HG02571 (cell line): ENCODE data around the gene HNRNPK.
"Not testable (repeated sequence)": the region's sequence is repeated elsewhere in the genome, so short reads cannot be mapped to it uniquely, and the experiment has no call there.

ENCODE experiments used
- ATAC-seq: cut with Tn5 transposase; IDR thresholded peaks from one replicate; pipeline ENCODE4 v1.9.1; 2021; ENCODE audit warnings: mild to moderate bottlenecking, moderate library complexity; ENCODE audit not compliant: unreplicated experiment

Gene HNRNPK

DNA sequence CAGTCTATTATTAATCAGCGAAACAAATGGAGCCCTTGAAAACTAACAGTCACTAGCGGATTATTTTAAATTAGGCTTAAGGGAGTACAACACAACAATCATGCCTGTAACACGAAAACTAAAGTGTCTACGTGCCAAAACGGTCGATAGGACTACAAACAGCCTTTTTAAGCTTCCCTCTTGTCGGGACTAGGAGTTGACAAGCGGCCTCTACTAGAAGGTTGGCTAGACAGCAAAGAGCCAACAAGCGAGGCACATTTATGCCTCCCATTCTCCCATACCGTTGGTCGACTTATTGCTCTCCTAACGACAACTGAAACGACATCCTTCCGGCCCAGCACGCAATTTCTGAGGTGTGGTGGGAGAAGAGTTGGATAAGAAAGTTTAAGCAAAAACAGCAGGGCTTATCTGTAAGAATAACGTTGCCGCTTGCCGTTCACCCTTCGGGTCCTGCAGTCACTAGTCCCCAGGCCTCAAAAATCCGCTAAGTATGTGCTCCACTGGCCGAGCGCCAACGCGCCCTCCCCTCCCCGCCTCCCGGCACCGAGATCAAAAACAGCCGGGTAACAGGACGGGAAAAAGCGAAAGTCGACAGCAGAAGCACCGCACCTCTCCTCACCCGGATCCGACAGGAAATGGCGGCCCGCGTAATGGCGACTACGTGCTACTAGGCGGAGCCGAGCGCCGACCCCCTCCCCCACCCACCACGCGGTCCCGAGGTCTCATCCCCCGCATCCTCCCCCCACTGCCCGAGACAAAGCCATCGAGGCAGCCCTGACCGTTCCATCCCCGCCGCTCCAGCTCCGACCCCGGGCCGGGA, 813 bp downstream of the HNRNPK start:
- ATAC-seq = no peak

DNA sequence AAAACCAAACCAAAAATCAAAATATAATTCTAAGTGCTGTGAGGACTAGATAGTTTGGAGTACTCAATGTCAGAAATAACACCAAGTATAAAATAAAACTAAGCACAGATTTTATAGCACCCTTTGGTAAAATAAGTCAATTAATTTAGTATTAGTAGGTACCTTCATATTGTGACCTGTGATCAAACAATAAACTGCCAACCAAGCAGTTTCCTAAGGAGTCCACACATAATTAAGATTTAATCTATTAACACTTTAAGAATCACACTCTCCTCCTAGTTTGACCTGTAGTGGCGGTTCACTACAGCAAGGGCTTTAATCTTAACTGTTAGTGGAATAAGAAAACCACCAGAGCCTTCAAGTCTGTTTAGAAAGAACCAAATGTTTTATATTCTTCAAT, 2.8 kb downstream of the HNRNPK start:
- no peak for ATAC-seq

- no peak for ATAC-seq
Observed at GRCh38 chr9:83976372-83976771, 3.6 kb downstream of the HNRNPK start.

DNA sequence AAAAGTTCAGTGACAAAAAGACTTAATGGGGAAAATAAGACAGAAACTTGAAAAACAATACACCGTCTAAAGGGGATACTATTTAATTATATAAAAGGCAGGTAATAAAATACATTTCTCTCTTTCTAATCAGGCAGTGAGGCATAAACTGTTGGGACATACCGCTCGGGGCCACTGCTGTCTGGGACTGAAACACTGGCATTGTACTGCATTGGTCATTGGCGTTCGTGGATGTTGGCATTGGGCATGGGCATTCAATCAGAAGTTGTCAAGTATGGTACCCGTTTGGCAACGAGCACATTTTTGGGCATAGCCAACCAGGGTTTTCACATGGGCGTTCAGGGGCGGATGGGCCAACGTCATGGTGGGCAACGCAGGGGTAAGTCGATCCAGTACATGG, 4.7 kb downstream of the HNRNPK start:
- no peak for ATAC-seq

GRCh38 chr9:83972286-83972685, 7.7 kb downstream of the HNRNPK start:
- ATAC-seq = no peak

GRCh38 chr9:83971485-83971884, 8.5 kb downstream of the HNRNPK start:
- ATAC-seq = no peak

DNA sequence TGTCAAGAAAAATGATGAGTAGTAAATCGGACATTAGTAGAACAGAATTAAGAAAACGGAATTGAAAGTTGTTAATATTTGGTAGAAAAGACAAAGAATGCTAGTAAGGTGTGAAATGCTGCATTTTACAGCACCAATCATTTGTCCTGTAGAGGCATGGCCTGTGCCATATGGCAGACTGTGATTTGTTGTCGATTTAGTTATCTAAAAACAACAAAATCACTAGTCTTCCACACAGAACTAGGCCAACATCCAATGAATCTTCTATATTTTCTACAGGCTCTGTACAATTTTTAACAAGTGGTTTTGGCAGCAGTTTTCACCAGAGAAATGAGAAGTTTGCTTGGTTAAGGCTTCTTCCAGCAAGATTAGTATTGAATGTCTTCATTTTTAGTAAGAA, 10.4 kb downstream of the HNRNPK start:
- no peak for ATAC-seq

DNA sequence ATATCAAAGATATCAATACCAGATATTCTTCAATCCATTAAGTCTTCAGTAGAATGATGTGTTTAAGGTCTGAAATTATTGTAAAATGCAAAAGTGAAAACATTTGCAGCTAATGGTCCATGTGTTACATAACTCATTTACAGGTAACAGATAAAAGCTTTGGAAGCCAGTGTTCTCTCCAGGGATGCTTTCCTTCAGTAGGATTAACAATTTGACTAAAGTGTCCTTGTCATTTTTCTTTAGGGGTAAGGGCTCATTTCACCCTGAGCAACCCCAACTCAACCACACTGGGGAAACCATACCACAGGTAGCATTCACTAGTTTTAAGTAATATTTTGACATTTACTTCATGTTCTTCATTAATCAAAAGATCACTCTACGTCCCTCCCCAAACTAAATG, 12.9 kb downstream of the HNRNPK start:
- no peak for ATAC-seq

DNA sequence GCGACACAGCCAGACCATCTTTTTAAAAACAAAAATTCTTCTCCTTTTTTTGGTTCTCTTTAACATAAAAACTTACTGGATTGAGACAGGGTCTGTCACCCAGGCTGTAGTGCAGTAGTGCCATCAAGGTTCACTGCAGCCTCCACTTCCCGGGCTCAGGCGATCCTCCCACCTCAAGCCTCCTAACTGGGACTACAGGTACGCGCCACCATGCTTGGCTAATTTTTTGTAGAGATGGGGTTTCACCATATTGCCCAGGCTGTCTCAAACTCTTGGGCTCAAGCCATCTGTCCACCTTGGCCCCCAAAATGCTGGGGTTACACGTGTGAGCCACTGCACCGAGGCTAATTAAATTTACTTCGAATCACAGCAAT, 13.8 kb downstream of the HNRNPK start:
- ATAC-seq = no peak

DNA sequence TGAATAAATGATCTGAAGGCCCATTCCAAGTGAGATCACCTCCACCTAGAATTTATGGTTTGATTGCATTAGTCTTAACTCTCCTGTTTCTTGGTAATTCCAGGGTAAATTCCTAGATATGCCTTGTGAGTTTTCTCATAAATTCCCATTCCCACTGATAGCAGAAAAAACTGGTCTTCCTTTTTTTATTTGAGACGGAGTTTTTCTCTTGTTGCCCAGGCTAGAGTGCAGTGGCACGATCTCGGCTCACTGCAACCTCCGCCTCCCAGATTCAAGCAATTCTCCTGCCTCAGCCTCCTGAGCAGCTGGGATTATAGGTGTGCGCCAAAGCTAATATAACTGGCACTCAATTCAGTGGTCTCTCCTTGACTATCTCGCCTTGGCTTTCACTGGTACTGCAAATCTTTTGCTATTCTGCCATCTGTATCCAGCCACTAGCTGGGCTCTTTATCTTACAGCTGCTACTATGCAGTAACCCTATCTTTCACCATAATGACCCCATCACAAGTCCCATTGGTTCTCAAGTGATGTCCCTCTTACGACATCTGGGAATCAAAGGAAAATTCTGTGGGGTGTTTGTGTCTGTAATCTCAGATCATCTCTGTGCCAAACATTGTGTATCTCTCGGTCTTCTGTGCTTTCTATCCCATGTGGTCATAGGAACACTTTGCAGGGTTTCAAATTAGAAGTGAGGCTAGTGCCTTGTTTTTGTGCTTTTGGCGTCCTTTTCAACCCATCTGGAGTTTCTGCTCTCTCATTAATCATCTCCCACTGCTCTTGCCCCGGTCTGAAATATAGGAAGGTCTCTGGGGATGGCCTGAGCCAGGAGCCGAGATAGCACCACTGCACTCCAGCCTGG, 14.4 kb downstream of the HNRNPK start:
- ATAC-seq = no peak

DNA sequence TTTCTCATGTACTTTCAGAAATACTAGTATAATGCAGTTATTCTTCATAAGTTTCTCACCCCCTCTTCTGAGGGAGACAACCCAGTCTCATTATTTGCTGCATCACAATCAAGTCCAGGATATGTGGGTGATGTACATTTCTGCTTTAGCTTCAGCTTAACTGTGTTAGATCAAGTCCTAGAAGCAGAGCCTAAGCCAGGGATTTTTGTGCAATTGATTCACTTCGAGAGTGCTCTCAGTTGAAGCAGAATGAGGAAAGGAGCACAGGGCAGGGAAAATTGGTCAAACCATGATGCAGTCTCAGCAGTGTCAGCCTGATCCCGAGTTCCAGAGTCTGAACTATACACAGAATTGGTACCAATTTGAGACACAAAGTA, 15.1 kb downstream of the HNRNPK start:
- ATAC-seq = no peak

DNA sequence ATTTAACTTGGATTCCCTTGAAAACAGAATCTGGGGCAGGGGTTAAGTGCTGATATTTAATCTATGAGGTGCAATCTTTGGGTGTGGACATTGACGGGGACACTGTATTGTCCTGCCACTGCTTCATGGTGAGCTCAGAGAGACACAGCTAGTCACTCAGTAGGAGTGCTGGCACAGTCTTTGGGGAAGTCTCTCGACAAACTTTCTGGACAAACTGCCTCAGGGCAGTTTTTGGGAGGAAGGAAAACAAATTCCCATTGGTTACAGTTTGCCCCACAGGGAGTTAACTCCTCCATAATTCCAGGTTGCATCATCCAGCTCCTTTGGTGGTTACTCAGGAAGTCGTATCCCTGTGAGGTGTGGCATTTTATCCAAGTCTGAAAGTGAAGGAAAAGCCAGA, 17.9 kb downstream of the HNRNPK start:
- no peak for ATAC-seq

- ATAC-seq = no peak
Observed at GRCh38 chr9:83960991-83961390, 19.0 kb downstream of the HNRNPK start.

GRCh38 chr9:83959061-83959460, 21.0 kb downstream of the HNRNPK start:
- ATAC-seq = no peak

GRCh38 chr9:83957248-83957513, 22.8 kb downstream of the HNRNPK start:
- ATAC-seq = no peak

DNA sequence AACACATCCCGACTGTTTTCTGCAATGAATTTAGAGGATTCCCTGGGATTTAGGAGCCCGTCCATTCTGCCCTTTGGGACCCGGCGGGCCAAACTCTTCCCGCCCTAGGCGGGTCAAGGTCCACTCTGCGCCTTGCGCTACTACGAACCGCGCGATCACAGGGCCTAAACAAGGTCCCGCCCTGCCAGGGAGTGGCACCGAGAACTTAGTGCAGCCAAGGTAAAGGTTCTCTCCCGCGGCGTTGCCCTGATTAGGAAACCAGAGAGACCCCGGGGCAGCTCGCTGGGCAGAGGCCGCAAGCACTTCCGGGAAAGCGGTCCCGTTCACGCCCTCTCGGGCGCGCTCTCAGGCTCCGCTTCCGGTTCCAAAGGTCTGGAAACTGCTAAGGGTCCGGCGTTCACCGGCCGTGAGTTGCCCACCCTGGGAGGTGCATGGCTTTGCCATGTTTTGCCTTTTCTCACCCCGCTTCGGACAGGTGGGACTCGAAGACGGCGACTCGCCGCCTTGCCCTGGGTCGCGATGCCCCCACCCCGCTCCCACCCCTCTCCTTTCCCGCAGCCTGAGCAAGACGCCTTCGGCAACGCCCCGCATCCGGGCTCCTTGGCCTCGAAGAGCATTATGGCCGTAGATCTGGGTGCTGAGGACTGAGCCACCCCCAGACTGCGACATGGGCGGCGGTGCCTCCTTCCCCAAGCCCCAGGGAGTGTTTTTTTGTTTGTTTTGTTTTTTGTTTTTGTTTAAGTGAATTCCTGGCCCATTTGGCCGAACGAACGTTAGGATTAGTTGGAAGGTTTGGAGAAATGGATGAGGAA, 23.4 kb downstream of the HNRNPK start:
- ATAC-seq = peak; percentile 86

DNA sequence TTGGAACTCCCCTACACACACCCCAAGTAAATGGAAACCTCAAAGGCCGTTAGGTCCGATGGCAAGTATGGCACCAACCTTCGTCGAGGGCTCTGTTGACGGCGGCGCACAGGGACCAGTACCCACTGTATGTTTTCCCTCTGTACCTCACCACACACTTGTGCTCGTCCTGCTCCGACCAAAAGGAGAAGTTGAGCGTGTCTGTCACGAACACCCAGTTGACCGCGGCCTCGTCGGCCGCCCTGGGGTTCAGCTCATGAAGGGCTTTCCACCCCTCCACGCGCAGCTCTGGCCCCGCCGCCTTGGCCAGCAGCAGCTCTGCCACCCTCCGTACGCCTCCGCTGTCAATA, 24.0 kb downstream of the HNRNPK start:
- peak; percentile 51 for ATAC-seq

- not testable (repeated sequence) for ATAC-seq
Observed at GRCh38 chr9:83948096-83948495, 31.9 kb downstream of the HNRNPK start.

GRCh38 chr9:83940590-83941303, 39.3 kb downstream of the HNRNPK start:
- ATAC-seq = no peak

DNA sequence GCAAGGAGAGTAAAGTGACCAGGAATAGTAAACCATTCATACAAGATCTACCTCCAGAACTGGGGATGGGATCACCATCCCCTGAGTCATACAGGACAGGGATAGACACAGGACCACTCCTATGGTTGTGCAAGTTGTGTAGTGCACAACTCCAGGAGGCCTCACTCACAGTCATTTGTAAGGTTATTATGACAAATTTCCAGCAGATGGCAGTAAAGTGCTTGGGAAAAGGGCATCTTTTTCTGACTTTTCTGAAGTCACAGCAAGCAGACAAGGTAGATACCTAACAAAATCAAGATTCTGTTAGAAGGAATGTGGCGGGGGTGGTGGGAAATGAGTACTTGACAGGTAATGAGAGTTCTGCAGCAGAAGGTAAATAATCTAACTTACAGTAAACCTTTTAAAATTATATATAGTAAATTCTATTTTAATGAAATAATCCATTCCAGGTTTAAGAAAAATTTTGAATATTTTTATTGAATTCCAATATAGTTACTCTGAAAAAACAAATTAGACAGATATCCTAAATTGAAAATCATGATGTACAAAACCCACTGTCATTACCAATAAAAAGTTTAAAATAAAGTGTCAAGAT, 42.1 kb downstream of the HNRNPK start:
- no peak for ATAC-seq

DNA sequence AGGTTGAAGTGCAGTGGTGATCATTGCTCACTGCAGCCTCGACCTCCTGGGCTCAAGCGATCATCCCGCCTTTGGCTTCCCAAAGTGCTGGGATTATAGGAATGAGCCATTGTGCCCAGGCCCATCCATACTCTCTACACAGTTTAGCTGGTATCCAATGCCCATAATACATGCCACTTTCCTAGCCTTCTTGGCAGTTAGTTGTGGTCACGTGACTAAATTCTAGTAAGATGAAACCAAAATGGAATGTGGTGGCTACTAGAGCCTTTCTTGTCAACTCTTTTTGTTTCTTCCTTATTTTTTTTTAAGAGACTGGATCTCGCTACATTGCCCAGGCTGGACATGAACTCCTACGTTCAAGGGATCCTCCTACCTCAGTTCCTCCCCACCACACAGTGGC, 43.5 kb downstream of the HNRNPK start:
- no peak for ATAC-seq
